Astrocyte (in vitro differentiated cells and primary cell): ENCODE results near the gene VWA5B2.

ENCODE experiments used
- EZH2 ChIP-seq: IDR thresholded peaks from 2 replicates; pipeline ENCODE4 v1.6.1; 2012; ENCODE audit warnings: mild to moderate bottlenecking, low read length, inconsistent platforms; ENCODE audit not compliant: insufficient read depth
- TF ChIP-seq, protein P1 (sequence below): IDR thresholded peaks from 2 replicates; pipeline ENCODE4 v1.5.1; 2011; ENCODE audit warnings: low read depth, mild to moderate bottlenecking, inconsistent platforms, low read length, moderate library complexity; ENCODE audit not compliant: insufficient read depth

DNA sequence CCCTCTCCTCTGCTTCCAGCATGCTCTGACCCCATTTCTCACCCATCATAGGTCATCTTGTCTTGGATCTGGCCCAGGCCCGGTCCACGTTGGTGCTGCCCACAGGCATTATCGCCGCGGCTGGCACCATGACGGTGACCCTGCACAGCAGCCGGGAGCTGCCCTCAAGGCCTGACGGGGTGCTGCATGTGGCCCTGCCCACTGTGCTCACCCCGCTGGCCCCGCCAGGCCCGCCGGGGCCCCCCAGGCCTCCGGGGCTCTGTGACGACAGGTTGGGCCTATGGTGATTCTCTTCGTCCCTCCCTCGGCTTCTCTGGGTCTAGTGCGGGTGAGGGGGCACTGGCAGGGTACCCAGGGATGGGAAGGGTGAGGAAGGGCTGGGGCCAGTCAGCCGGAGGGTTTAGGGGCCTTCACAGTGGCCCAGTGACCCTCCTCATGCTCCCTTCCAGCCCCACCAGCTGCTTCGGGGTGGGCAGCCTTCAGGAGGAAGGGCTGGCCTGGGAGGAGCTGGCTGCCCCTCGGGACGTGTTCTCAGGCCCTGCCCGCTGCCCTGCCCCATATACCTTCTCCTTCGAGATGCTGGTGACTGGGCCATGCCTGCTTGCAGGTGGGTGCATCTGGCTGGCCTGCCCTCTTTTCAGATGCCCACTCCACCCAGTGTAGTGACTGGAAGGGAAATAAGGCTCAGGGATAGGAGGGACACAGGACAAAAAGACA lies 3.9 kb downstream of the VWA5B2 start:
- TF ChIP-seq, protein P1, sequence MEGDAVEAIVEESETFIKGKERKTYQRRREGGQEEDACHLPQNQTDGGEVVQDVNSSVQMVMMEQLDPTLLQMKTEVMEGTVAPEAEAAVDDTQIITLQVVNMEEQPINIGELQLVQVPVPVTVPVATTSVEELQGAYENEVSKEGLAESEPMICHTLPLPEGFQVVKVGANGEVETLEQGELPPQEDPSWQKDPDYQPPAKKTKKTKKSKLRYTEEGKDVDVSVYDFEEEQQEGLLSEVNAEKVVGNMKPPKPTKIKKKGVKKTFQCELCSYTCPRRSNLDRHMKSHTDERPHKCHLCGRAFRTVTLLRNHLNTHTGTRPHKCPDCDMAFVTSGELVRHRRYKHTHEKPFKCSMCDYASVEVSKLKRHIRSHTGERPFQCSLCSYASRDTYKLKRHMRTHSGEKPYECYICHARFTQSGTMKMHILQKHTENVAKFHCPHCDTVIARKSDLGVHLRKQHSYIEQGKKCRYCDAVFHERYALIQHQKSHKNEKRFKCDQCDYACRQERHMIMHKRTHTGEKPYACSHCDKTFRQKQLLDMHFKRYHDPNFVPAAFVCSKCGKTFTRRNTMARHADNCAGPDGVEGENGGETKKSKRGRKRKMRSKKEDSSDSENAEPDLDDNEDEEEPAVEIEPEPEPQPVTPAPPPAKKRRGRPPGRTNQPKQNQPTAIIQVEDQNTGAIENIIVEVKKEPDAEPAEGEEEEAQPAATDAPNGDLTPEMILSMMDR: no peak
- no peak for TF ChIP-seq EZH2
